Measurements from ENCODE around the gene GIT2.
"Not testable (repeated sequence)": the region's sequence is repeated elsewhere in the genome, so short reads cannot be mapped to it uniquely, and the experiment has no call there.

Gene GIT2

GRCh38 chr12:109891731-109892130, 104.4 kb downstream of the GIT2 start:
- H3K4ac ChIP-seq (ENCODE audit: low read depth, low read length); H3K36me3 ChIP-seq (ENCODE audit: control insufficient read depth, insufficient read depth, low read length); H3K4me3 ChIP-seq (ENCODE audit: low read length); H3K56ac ChIP-seq (ENCODE audit: low read length); H3K27me3 ChIP-seq (ENCODE audit: insufficient read depth, low read length, poor library complexity); H4K5ac ChIP-seq (ENCODE audit: low read length); H3K27ac ChIP-seq (ENCODE audit: low read depth, low read length); H2AK5ac ChIP-seq (ENCODE audit: low read length); H3K9ac ChIP-seq (ENCODE audit: low read length); H2BK15ac ChIP-seq (replicated peaks; ENCODE audit: low read depth); H2BK120ac ChIP-seq (ENCODE audit: low read depth, low read length); H4K8ac ChIP-seq (ENCODE audit: low read depth, low read length); H3K4me1 ChIP-seq (ENCODE audit: control insufficient read depth, low read depth, low read length); H3K79me2 ChIP-seq (ENCODE audit: control insufficient read depth, insufficient read depth, low read length); H3K18ac ChIP-seq (ENCODE audit: low read length); H3K4me2 ChIP-seq (ENCODE audit: low read length); H2BK5ac ChIP-seq (ENCODE audit: low read length); H3K23ac ChIP-seq (ENCODE audit: low read length); H3K79me1 ChIP-seq (ENCODE audit: low read length); DNase-seq: not testable (repeated sequence)
- no CpG with 5 or more reads among the region's 7 CpGs for WGBS (ENCODE audit: extremely low coverage, insufficient coverage, low lambda C conversion rate)

GRCh38 chr12:109890620-109891170, 105.5 kb downstream of the GIT2 start:
- no peak overlapping the region for H3K27ac ChIP-seq (ENCODE audit: low read depth, low read length)
- H3K36me3 ChIP-seq (ENCODE audit: control insufficient read depth, insufficient read depth, low read length), result no peaks in the 10 kb centered on the region
- WGBS (ENCODE audit: extremely low coverage, insufficient coverage, low lambda C conversion rate), result no CpG with 5 or more reads among the region's 13 CpGs
- H3K56ac ChIP-seq (ENCODE audit: low read length), result no peak overlapping the region
- no peak overlapping the region for H2BK120ac ChIP-seq (ENCODE audit: low read depth, low read length)
- no peak overlapping the region for H3K4ac ChIP-seq (ENCODE audit: low read depth, low read length)
- H3K4me2 ChIP-seq (ENCODE audit: low read length), result no peak overlapping the region
- no peaks in the 10 kb centered on the region for H3K27me3 ChIP-seq (ENCODE audit: insufficient read depth, low read length, poor library complexity)
- H3K79me2 ChIP-seq (ENCODE audit: control insufficient read depth, insufficient read depth, low read length), result no peaks in the 10 kb centered on the region
- no peak overlapping the region for H2AK5ac ChIP-seq (ENCODE audit: low read length)
- H3K9ac ChIP-seq (ENCODE audit: low read length), result no peak overlapping the region
- no peak overlapping the region for H2BK5ac ChIP-seq (ENCODE audit: low read length)
- H4K5ac ChIP-seq (ENCODE audit: low read length), result no peak overlapping the region
- no peak overlapping the region for H3K23ac ChIP-seq (ENCODE audit: low read length)
- H3K4me3 ChIP-seq (ENCODE audit: low read length), result no peak overlapping the region
- H4K8ac ChIP-seq (ENCODE audit: low read depth, low read length), result no peak overlapping the region
- no peak for DNase-seq
- H3K4me1 ChIP-seq (ENCODE audit: control insufficient read depth, low read depth, low read length), result no peaks in the 10 kb centered on the region
- H3K79me1 ChIP-seq (ENCODE audit: low read length), result no peaks in the 10 kb centered on the region
- H3K18ac ChIP-seq (ENCODE audit: low read length), result no peak overlapping the region
- no peak overlapping the region for H2BK15ac ChIP-seq (replicated peaks; ENCODE audit: low read depth)

- no CpG with 5 or more reads among the region's 12 CpGs for WGBS (ENCODE audit: extremely low coverage, insufficient coverage, low lambda C conversion rate)
- H3K79me1 ChIP-seq (ENCODE audit: low read length), result no peaks in the 10 kb centered on the region
- no peak overlapping the region for H3K9ac ChIP-seq (ENCODE audit: low read length)
- DNase-seq, result no peak
- H2BK120ac ChIP-seq (ENCODE audit: low read depth, low read length), result no peak overlapping the region
- no peak overlapping the region for H2AK5ac ChIP-seq (ENCODE audit: low read length)
- no peaks in the 10 kb centered on the region for H3K36me3 ChIP-seq (ENCODE audit: control insufficient read depth, insufficient read depth, low read length)
- H3K4ac ChIP-seq (ENCODE audit: low read depth, low read length), result no peak overlapping the region
- no peaks in the 10 kb centered on the region for H3K4me1 ChIP-seq (ENCODE audit: control insufficient read depth, low read depth, low read length)
- no peak overlapping the region for H3K23ac ChIP-seq (ENCODE audit: low read length)
- H3K4me3 ChIP-seq (ENCODE audit: low read length), result no peak overlapping the region
- H4K5ac ChIP-seq (ENCODE audit: low read length), result no peak overlapping the region
- no peaks in the 10 kb centered on the region for H3K27me3 ChIP-seq (ENCODE audit: insufficient read depth, low read length, poor library complexity)
- H3K56ac ChIP-seq (ENCODE audit: low read length), result no peak overlapping the region
- no peak overlapping the region for H2BK5ac ChIP-seq (ENCODE audit: low read length)
- H3K27ac ChIP-seq (ENCODE audit: low read depth, low read length), result no peak overlapping the region
- no peaks in the 10 kb centered on the region for H3K79me2 ChIP-seq (ENCODE audit: control insufficient read depth, insufficient read depth, low read length)
- no peak overlapping the region for H4K8ac ChIP-seq (ENCODE audit: low read depth, low read length)
- no peak overlapping the region for H2BK15ac ChIP-seq (replicated peaks; ENCODE audit: low read depth)
- H3K18ac ChIP-seq (ENCODE audit: low read length), result no peak overlapping the region
- H3K4me2 ChIP-seq (ENCODE audit: low read length), result no peak overlapping the region
Measured at GRCh38 chr12:109888179-109889020, 107.8 kb downstream of the GIT2 start.

- Histone ChIP-seq H3K27ac (ENCODE audit: low read depth, low read length) (no peak overlapping the region), H3K4me2 (ENCODE audit: low read length) (no peak overlapping the region)
- DNase-seq, result no peak
Measured at GRCh38 chr12:109885616-109886015, 110.6 kb downstream of the GIT2 start.

GRCh38 chr12:109883461-109883860, 112.7 kb downstream of the GIT2 start:
- H4K5ac ChIP-seq (ENCODE audit: low read length), result no peak overlapping the region
- H3K4me1 ChIP-seq (ENCODE audit: control insufficient read depth, low read depth, low read length), result peaks cover 15% of the 10 kb centered on the region
- DNase-seq, result no peak
- no peaks in the 10 kb centered on the region for H3K27me3 ChIP-seq (ENCODE audit: insufficient read depth, low read length, poor library complexity)
- H3K27ac ChIP-seq (ENCODE audit: low read depth, low read length), result no peak overlapping the region
- no peak overlapping the region for H2AK5ac ChIP-seq (ENCODE audit: low read length)
- H3K4me3 ChIP-seq (ENCODE audit: low read length), result no peak overlapping the region
- H3K18ac ChIP-seq (ENCODE audit: low read length), result no peak overlapping the region
- H3K23ac ChIP-seq (ENCODE audit: low read length), result no peak overlapping the region
- no peak overlapping the region for H3K9ac ChIP-seq (ENCODE audit: low read length)
- no peak overlapping the region for H2BK15ac ChIP-seq (replicated peaks; ENCODE audit: low read depth)
- no peak overlapping the region for H3K4me2 ChIP-seq (ENCODE audit: low read length)
- H2BK120ac ChIP-seq (ENCODE audit: low read depth, low read length), result no peak overlapping the region
- no peak overlapping the region for H4K8ac ChIP-seq (ENCODE audit: low read depth, low read length)
- no peak overlapping the region for H2BK5ac ChIP-seq (ENCODE audit: low read length)
- WGBS (ENCODE audit: extremely low coverage, insufficient coverage, low lambda C conversion rate), result no CpG with 5 or more reads among the region's 4 CpGs
- H3K56ac ChIP-seq (ENCODE audit: low read length), result no peak overlapping the region
- H3K4ac ChIP-seq (ENCODE audit: low read depth, low read length), result no peak overlapping the region
- peaks cover 6% of the 10 kb centered on the region for H3K79me2 ChIP-seq (ENCODE audit: control insufficient read depth, insufficient read depth, low read length)
- no peaks in the 10 kb centered on the region for H3K36me3 ChIP-seq (ENCODE audit: control insufficient read depth, insufficient read depth, low read length)
- peaks cover 9% of the 10 kb centered on the region for H3K79me1 ChIP-seq (ENCODE audit: low read length)

More at GRCh38 chr12:109885616-109886015, 110.6 kb downstream of the GIT2 start:
- no peak overlapping the region for H2AK5ac ChIP-seq (ENCODE audit: low read length)
- H3K4me1 ChIP-seq (ENCODE audit: control insufficient read depth, low read depth, low read length), result peaks cover 9% of the 10 kb centered on the region
- H3K79me2 ChIP-seq (ENCODE audit: control insufficient read depth, insufficient read depth, low read length), result no peaks in the 10 kb centered on the region
- no peaks in the 10 kb centered on the region for H3K79me1 ChIP-seq (ENCODE audit: low read length)
- no peak overlapping the region for H3K4ac ChIP-seq (ENCODE audit: low read depth, low read length)
- H3K56ac ChIP-seq (ENCODE audit: low read length), result no peak overlapping the region
- no peak overlapping the region for H2BK15ac ChIP-seq (replicated peaks; ENCODE audit: low read depth)
- H4K8ac ChIP-seq (ENCODE audit: low read depth, low read length), result no peak overlapping the region
- H3K27me3 ChIP-seq (ENCODE audit: insufficient read depth, low read length, poor library complexity), result no peaks in the 10 kb centered on the region
- no peak overlapping the region for H4K5ac ChIP-seq (ENCODE audit: low read length)
- H3K4me3 ChIP-seq (ENCODE audit: low read length), result no peak overlapping the region
- no peaks in the 10 kb centered on the region for H3K36me3 ChIP-seq (ENCODE audit: control insufficient read depth, insufficient read depth, low read length)
- no peak overlapping the region for H3K18ac ChIP-seq (ENCODE audit: low read length)
- H3K9ac ChIP-seq (ENCODE audit: low read length), result no peak overlapping the region
- no peak overlapping the region for H2BK120ac ChIP-seq (ENCODE audit: low read depth, low read length)
- no peak overlapping the region for H3K23ac ChIP-seq (ENCODE audit: low read length)
- H2BK5ac ChIP-seq (ENCODE audit: low read length), result no peak overlapping the region
- no CpG with 5 or more reads among the region's 10 CpGs for WGBS (ENCODE audit: extremely low coverage, insufficient coverage, low lambda C conversion rate)

Measured in mesendoderm (in vitro differentiated cells).